Measurements from ENCODE around the gene SRSF10.
"Not testable (repeated sequence)": the region's sequence is repeated elsewhere in the genome, so short reads cannot be mapped to it uniquely, and the experiment has no call there.

The SRSF10 gene

GRCh38 chr1:23964235-23964668 lies 15.9 kb downstream of the SRSF10 start:
- no peak for DNase-seq (ENCODE audit: low read depth in 2 of 2)
- TF ChIP-seq CTCF (IDR thresholded peaks at IDR 0.05; ENCODE audit: low read depth, low read length): no peak
- no peak overlapping the region for H3K4me3 ChIP-seq (replicated peaks in 1 of 2; ENCODE audit: low read depth in 2 of 2, low read length in 2 of 2)

DNA sequence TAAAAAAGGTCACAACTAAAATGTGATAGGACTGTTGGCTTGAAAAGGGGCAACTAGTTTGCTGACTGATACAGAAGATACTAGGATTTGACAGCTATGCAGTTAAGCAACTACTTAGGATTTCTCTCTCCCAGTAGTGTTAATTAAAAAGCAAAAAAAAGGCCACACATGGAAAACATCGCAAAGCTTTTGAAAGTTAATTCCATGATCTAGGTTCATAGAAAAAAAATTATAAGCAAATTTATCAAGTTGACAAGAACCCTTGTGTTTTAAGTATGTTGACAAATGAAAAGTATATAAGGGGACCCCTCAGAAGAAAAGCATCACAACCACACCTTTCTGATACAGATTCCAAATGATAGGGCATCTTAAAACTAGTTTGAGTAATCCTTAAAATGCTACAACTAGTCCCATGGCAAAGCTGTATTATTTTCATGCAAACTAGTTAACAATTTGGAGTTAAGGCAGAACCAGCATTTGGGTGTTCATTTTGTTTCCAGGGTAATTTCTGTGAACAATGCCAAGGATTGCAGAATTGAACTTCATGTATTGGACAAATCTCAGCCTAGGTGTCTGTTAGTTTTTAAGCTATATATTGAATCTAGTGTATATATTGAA lies 16.4 kb downstream of the SRSF10 start:
- TF ChIP-seq CTCF (IDR thresholded peaks at IDR 0.05; ENCODE audit: low read depth, low read length): no peak
- H3K4me3 ChIP-seq (replicated peaks in 1 of 2; ENCODE audit: low read depth in 2 of 2, low read length in 2 of 2): no peak overlapping the region
- DNase-seq (ENCODE audit: low read depth in 2 of 2): no peak

DNA sequence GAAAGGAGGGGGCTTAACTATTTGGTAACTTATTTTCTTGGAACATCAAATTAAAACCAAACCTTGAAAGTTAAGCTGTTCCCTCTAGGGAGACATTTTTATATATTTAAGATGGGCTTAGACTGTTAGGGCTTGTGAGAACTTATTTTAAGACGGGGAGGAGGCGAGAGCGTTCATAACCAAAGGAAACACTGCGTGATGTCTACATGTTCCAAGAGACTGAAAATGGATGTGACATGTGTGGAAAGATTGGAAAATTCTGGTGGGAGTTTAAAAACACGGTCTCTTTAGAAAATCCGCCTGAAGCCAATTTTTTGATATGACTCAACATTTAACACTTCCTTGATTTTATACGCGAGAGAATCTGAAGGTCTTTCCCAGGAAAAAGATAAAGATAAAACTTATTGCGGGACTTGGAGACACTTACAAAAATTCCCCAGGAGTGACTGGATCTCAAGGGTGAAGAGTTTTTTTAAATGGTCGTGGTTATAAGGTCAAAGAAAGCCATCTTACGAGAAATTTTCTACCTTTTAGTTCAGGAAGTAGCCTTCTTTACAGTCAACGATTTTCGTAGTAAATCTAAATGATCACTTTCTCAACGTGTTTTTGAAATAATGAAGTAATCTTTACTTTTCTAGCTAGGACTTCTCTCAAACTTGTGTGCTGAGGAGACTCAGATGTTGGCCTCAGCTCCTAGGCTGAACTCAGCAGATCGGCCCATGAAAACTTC lies 19.7 kb downstream of the SRSF10 start:
- H3K4me3 ChIP-seq (replicated peaks in 1 of 2; ENCODE audit: low read depth in 2 of 2, low read length in 2 of 2): peak overlapping the region; percentile 67 to 85
- TF ChIP-seq CTCF (IDR thresholded peaks at IDR 0.05; ENCODE audit: low read depth, low read length): no peak
- DNase-seq (ENCODE audit: low read depth in 2 of 2): peak; percentile 52

DNA sequence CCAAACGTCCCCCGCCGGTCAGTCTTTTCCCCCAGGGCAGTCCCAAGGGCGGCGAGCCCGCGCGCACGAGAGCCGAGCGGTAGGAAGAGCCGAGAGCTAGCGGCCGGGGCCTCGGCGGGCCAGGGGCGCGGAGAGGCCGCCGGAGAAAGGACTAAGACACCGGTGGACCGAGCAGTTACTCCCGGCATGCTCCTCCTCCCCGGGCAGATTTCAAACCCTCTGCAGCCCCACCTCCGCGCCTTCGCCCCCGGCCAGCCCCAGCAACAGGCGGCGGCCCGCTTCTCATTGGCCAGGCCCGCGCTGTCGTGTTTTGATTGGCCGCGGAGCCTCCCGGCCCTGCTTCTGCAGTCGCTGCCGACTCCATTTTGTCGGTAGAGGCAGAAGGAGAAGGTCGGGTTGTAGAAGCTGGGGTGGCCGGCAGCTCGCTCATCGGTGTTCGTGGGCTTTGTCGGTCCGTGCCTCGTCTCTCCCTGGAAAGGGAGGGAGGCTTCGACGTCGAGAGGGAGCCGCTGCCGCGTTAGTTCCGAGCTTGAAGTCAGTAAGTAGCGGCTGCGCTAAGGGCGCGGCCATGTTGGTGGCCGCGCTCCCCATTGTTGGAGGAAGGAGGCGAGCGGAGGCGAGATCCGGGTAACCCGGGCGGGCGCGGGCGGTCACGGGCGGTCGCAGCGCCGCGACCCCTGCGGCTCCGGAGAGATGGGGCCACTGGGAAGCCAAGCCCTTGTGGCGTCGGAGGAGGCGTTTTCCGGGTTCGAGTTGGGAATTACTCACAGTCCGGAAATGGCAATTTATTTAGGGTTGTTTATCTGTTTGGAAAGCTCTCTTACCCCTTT lies 20.5 kb downstream of the SRSF10 start, which contains the start of gene PNRC2:
TSS of gene PNRC2 (plus strand) at position 368 of the 830 bp plus-strand sequence. CDS start 1,630 bp downstream, outside the sequence.
- peak; percentile 96 to 98 for DNase-seq (ENCODE audit: low read depth in 2 of 2)
- TF ChIP-seq CTCF (IDR thresholded peaks at IDR 0.05; ENCODE audit: low read depth, low read length): no peak
- peak within 1 kb of the TSS; percentile 67 to 85 for H3K4me3 ChIP-seq (replicated peaks in 1 of 2; ENCODE audit: low read depth in 2 of 2, low read length in 2 of 2)

DNA sequence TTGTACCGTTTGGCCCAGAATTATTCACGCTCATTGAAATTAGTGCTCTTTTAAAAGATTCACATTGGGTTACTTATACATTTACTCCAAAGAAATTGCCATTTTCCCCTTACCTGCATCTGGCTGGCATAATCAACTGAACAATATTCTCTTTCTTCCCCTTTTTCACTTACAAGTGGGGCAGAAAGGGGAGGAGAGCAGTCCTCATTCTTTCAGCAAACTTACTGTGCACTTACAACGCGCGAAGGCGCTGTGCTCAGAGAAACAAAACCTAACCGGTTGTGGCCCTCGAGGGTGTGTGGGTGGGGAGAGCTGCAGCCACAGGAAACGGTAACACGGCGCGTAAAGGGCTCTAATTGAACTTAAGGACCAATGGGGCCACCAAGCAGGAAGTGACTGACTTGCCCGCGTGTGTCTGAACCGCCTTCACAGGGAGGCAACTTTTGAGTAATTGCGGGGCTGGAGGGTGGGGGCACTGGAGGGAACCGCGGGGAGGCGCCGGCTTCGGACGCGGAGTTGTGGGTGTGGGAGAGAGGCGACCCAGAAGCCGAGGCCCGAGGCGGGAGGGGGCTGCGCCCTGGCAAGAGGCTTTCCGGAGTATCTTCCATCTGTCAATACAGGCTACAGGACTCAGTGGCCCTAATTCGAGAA lies 21.2 kb downstream of the SRSF10 start:
- peak overlapping the region; percentile 67 to 85 for H3K4me3 ChIP-seq (replicated peaks in 1 of 2; ENCODE audit: low read depth in 2 of 2, low read length in 2 of 2)
- peak; percentile 94 to 96 for DNase-seq (ENCODE audit: low read depth in 2 of 2)
- TF ChIP-seq CTCF (IDR thresholded peaks at IDR 0.05; ENCODE audit: low read depth, low read length): peak; percentile 36

- DNase-seq (ENCODE audit: low read depth in 2 of 2): not testable (repeated sequence)
- peak overlapping the region; percentile 67 to 85 for H3K4me3 ChIP-seq (replicated peaks in 1 of 2; ENCODE audit: low read depth in 2 of 2, low read length in 2 of 2)
Observed at GRCh38 chr1:23958040-23958809, 21.9 kb downstream of the SRSF10 start.

Measured in cardiac fibroblast (primary cell).